Esophagus squamous epithelium (tissue), 5 donors: ENCODE data around the gene GPR65. TPM values are rescaled to one million over a fixed set of nuclear protein-coding genes. Genes with fewer than 3 reads are reported as not detected.

ENCODE experiments used
- DNase-seq: peaks from one replicate; lab custom pipeline; 2025; lab: John Stamatoyannopoulos, UW
- H3K27ac ChIP-seq, 4 donors: fragments of 200-600 bp; sonication (generic); one replicate each; pipeline ENCODE4 v1.5.1; 2016 to 2019; ENCODE audit warnings: mild to moderate bottlenecking in 1 of 4
- H3K27me3 ChIP-seq, 4 donors: fragments of 200-600 bp; sonication (generic); 1 replicate in 3 of 4; 2 replicates in 1 of 4; pipeline versions ENCODE4 v1.5.1 to v1.6.0; 2017 to 2021; ENCODE audit warnings: antibody characterized with exemption in 1 of 4
- H3K36me3 ChIP-seq, 3 donors: fragments of 200-600 bp; sonication (generic); one replicate each; pipeline ENCODE4 v1.5.1; 2016 to 2019
- H3K4me1 ChIP-seq, 3 donors: fragments of 200-600 bp; sonication (generic); one replicate each; pipeline ENCODE4 v1.5.1; 2017 to 2019
- H3K4me3 ChIP-seq, 4 donors: fragments of 200-600 bp; sonication (generic); 1 replicate in 3 of 4; 2 replicates in 1 of 4; pipeline ENCODE4 v1.5.1; 2016 to 2019; ENCODE audit warnings: mild to moderate bottlenecking in 2 of 4, moderate library complexity in 1 of 4
- H3K9me3 ChIP-seq, 3 donors: fragments of 200-600 bp; sonication (generic); one replicate each; pipeline ENCODE4 v1.5.1; 2016 to 2019
- CTCF ChIP-seq, 6 experiments: fragments of 450-650 bp in 4 of 6; fragments of 200-600 bp in 2 of 6; sonication (generic) in 2 of 6; IDR thresholded peaks; one replicate each; pipeline ENCODE4 v1.5.1; 2016 to 2019; ENCODE audit warnings: antibody characterized with exemption in 6 of 6, mild to moderate bottlenecking in 4 of 6, moderate library complexity in 4 of 6
- POLR2A ChIP-seq, 4 donors: fragments of 450-650 bp; IDR thresholded peaks; one replicate each; pipeline ENCODE4 v1.6.1; 2017; ENCODE audit warnings: antibody characterized with exemption in 4 of 4, mild to moderate bottlenecking in 4 of 4, moderate library complexity in 3 of 4
- WGBS, 2 donors: methylation state at CpG; one replicate each; pipeline ENCODE4 v1.1.5; 2018; 5-methylcytosine and 5-hydroxymethylcytosine counted together
- intact Hi-C: fragments of 100-400 bp; cut with DNase I; formaldehyde crosslinking; loops from one replicate; pipeline ENCODE4 v1.15.0; 2022
- small RNA-seq, 4 donors: library from RNA; depleted of rRNA; stranded (forward); fragments of <200 nt; gene quantifications; one replicate each; pipeline ENCODE3, GENCODE V24; 2016
- total RNA-seq, 4 donors: library from RNA; depleted of rRNA; stranded (reverse); fragments of >200 nt; gene quantifications; one replicate each; pipeline ENCODE4 v1.1.0, GENCODE V29; 2016
- donor health status: DM: yes; HTN: yes; CAD: no.

The GPR65 gene
- total RNA-seq, 4 donors from 2014 or later = 0.34 to 1.4 (median 0.75) TPM

GRCh38 chr14:88049936-88050335 is 45.0 kb downstream of the GPR65 start:
- Histone ChIP-seq H3K4me1 (no peaks in the 10 kb centered on the region), H3K4me3 (no peak overlapping the region), H3K27me3 (peaks cover 0 to 11% (median 0%) of the 10 kb centered on the region in 4 donors), H3K36me3 (no peaks in the 10 kb centered on the region), H3K9me3 (no peaks in the 10 kb centered on the region), H3K27ac (no peak overlapping the region)
- no peak for DNase-seq
- TF ChIP-seq CTCF (IDR thresholded peaks at IDR 0.05) (no peak), POLR2A (IDR thresholded peaks at IDR 0.05) (no peak)
- intact Hi-C loops = no loop called here
- WGBS, 2 donors = 8 to 36% methylated on average over 2 of the region's 2 CpGs

GRCh38 chr14:88060576-88060975 is 55.6 kb downstream of the GPR65 start:
- Histone ChIP-seq H3K27ac (no peak overlapping the region), H3K4me3 (no peak overlapping the region), H3K36me3 (no peaks in the 10 kb centered on the region), H3K27me3 (no peaks in the 10 kb centered on the region), H3K4me1 (no peaks in the 10 kb centered on the region), H3K9me3 (no peaks in the 10 kb centered on the region)
- intact Hi-C loops = no loop called here
- WGBS, 2 donors = 70 to 71% methylated on average over 3 of the region's 3 CpGs
- no peak for DNase-seq
- no peak for TF ChIP-seq POLR2A (IDR thresholded peaks at IDR 0.05)
- TF ChIP-seq CTCF (IDR thresholded peaks at IDR 0.05) = no peak

- DNase-seq = no peak
- intact Hi-C loops = no loop called here
- Histone ChIP-seq H3K4me1 (no peaks in the 10 kb centered on the region), H3K36me3 (no peaks in the 10 kb centered on the region), H3K27me3 (no peaks in the 10 kb centered on the region), H3K9me3 (no peaks in the 10 kb centered on the region), H3K27ac (no peak overlapping the region), H3K4me3 (no peak overlapping the region)
- WGBS, 2 donors = 55 to 63% methylated on average over 2 of the region's 2 CpGs
- no peak for TF ChIP-seq CTCF (IDR thresholded peaks at IDR 0.05)
- no peak for TF ChIP-seq POLR2A (IDR thresholded peaks at IDR 0.05)
Observed at GRCh38 chr14:88063811-88064210, 58.9 kb downstream of the GPR65 start.

Small RNAs within 50 kb of the gene (small RNA-seq; reads per million reads assigned to genes)
- gene RNU6-835P = 0 reads per million in 4 donors

Other genes starting within 250 kb of the GPR65 start
- 10 to 100 TPM in 2 of 4 donors, 1 to 10 TPM in 2; 3.4 to 15.8 (median 10.8) TPM for gene GALC, start 12.0 kb upstream of the GPR65 start, total RNA-seq